GM21717 (cell line): Measurements from ENCODE around the gene GPR83.
"Not testable (repeated sequence)": the region's sequence is repeated elsewhere in the genome, so short reads cannot be mapped to it uniquely, and the experiment has no call there.

ENCODE experiments used
- ATAC-seq: cut with Tn5 transposase; IDR thresholded peaks from one replicate; pipeline ENCODE4 v1.9.1; 2021; ENCODE audit warnings: mild to moderate bottlenecking, moderate library complexity; ENCODE audit not compliant: unreplicated experiment

The GPR83 gene

DNA sequence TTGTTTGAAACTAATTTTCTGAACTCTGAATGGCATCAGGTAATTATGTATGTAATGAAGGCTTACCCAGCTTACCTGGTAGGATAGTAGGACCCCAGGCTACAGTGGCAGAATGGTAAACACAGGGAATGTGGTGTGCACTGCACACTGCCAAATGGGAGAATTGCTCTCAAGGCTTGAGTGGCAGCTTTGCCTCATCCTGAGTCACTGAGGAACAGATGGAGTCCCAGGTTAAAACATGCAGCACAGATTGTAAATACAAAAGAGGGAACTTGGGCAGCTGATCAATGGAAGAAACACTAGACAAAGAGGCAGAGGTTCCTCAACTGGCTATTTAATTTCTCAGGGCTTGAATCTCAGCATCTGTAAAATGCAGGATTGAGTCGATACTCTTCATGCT, 24.4 kb downstream of the GPR83 start:
- ATAC-seq, result no peak

DNA sequence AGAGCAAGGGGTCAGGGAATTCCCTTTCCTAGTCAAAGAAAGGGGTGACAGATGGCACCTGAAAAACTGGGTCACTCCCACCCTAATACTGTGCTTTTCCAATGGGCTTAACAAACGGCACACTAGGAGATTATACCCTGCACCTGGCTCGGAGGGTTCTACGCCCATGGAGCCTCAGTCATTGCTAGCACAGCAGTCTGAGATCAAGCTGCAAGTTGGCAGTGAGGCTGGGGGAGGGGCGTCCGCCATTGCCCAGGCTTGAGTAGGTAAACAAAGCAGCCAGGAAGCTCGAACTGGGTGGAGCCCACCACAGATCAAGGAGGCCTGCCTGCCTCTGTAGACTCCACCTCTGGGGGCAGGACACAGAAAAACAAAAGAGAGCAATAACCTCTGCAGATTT, 30.6 kb downstream of the GPR83 start:
- ATAC-seq, result not testable (repeated sequence)

DNA sequence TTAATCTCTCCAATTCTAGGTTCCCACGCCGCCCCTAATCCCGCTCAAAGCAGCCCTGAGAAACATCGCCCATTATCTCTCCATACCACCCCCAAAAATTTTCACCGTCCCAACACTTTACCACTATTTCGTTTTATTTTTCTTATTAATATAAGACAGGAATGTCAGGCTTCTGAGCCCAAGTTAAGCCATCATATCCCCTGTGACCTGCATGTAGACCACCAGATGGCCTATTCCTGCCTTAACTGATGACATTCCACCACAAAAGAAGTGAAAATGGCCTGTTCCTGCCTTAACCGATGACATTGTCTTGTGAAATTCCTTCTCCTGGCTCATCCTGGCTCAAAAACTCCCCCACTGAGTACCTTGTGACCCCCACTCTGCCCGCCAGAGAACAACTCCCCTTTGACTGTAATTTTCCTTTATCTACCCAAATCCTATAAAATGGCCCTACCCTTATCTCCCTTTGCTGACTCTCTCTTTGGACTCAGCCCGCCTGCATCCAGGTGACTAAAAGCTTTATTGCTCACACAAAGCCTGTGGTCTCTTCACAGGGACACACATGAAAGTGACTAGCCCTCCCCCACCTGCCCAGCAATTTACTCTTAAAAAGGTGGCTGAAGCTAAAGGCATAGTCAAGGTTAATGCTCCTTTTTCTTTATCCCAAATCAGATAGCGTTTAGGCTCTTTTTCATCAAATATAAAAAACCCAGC, 50.2 kb downstream of the GPR83 start:
- not testable (repeated sequence) for ATAC-seq

DNA sequence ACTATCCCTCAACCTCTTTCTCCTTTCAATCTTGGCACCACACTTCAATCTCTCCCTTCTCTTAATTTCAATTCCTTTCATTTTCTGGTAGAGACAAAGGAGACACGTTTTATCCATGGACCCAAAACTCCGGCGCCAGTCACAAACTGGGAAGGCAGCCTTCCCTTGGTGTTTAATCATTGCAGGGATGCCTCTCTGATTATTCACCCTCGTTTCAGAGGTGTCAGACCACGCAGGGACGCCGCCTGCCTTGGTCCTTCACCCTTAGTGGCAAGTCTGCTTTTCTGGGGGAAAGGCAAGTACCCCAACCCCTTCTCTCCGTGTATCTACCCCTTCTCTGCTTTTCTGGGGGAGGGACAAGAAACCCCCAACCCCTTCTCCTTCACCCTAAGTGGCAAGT, 54.9 kb downstream of the GPR83 start:
- ATAC-seq, result not testable (repeated sequence)

DNA sequence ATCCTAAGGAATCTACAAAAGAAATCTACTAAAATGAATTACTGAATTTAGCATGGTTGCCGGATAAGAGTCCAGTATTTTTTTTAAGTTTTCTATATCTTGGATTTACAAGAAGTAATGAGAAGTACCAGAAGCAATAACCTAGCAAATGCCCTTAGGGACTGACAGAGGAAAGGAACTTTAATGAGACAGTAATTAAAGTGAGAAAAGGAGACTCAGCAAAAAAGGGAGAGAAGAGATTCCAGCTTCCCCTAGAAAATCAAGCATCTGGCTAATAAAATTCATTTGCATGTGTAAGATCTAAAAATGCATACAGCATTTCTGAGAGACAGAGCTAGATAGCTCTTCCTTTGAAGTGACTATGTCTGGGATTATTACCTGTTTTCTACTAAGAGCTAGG, 57.7 kb downstream of the GPR83 start:
- ATAC-seq, result no peak

DNA sequence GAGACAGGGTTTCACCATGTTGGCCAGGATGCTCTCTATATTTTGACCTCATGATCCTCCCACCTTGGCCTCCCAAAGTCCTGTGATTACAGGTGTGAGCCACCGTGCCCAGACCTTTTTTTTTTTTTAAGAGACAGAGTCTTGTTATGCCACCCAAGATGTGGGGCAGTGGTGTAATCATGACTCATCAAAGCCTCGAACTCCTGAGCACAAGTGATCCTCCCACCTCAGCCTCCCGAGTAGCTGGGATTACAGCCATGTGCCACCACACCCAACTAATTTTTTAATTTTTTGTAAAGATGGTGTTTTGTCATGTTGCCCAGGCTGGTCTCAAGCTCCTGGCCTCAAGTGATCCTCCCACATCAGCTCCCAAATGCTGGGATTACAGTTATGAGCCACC, 59.0 kb downstream of the GPR83 start:
- ATAC-seq, result no peak

DNA sequence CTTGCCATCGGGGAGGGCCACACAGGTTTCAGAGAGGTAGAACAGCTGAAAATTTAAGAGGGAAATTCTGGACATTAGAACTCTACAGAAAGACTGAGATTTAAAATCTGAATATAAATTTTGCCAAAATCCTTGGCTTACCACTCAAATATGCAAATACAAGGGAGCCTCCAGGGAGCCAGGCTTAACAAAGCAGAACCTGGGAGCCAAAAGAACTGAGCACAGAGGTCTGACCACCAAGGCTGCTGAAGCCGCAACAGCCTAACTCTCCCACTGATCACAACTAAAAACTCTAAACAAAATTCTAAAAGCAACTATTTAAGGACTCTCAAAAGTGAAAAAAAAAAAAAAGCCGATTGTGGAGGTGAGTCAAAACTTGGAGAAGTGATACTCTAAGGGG, 62.6 kb downstream of the GPR83 start:
- ATAC-seq, result no peak

DNA sequence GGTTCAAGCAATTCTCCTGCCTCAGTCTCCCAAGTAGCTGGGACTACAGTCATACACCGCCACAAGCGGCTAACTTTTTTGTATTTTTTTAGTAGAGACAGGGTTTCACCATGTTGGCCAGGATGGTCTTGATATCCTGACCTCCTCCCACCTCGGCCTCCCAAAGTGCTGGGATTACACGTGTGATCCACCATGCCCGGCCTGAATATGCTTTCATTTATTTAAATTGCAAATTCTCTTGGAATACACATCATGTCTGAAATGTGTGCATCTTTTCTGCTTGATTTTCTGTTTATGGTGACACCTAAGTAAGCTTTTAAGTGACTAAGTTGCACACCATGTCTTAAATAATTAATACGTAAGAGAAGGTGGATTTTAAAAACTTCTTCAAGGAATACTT, 65.2 kb downstream of the GPR83 start:
- ATAC-seq, result no peak

DNA sequence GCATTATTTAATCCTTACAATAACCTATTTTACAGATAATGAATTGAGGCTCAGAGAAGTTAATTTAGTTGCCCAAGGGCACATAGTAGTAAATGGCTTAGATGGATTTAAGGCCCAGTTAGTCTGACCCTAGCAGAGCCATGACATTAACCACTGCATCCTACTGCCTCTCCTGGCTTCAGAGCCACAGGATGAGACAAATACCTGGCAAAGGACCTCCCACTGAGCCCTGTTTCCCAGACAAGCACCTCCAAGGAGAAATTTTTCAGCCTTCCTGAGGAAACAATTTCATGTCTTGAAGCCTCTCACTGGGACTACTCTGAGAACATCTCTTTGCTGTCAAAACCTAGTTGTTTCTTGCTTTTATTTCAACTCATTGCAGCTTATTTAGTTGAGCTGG, 68.4 kb downstream of the GPR83 start:
- ATAC-seq, result no peak

DNA sequence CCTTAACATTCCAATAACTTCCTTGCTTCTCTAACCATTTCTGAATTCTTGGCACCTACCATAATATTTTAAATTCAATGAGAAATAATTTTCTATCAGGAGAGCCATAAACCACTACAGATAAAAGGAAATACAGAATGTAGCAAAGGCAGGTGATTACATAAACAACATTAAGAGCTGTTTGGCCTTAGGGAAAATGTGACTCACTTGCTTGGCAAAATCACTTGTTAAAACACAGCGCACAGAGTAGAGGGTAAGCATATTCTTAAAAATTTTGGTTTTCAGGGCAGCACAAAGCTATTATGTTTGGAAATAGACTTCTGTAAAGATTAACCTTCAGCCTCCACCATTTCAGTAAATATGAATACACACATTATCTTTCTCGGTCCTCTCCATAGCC, 70.4 kb downstream of the GPR83 start:
- ATAC-seq, result no peak

DNA sequence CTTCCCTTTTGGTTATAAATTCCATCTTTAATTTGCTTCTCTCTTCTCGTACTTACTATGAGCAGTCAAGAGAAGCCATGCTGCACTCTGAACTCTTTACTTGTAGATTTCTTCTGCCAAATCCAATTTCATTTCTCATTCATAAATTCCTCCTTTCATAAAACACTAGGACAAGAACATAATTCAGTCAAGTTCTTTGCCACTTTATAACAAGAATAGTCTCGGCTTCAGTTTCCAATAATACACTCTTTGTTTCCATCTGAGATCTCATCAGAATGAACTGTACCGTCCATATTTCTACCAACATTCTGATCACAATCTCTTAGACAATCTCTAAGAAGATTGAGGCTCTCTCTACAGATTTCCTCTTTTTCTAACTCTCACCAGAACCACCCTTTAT, 71.7 kb downstream of the GPR83 start:
- ATAC-seq, result no peak

DNA sequence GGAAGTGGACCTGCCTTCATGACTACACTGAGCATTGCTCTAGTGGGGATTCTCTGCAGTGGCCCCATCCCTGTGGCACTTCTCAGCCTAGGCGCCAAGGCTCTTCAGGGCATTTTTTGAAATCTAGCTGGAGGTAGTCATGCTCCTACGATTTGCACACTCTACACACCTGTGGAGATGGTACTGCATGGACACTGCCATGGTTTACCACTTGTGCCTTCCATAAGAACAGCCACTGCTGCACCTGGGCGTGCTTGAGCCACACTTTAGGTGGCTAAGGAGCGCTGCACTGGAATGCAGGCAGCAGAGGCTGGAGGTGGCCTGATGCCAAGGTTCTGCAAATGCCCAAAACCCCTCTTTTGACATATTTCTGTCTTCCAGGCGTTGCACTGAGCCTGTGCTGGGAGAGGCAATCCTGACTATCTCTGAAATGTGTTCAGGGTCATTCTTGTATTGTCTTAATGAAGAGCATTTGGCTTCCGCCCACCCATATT, 72.6 kb downstream of the GPR83 start:
- ATAC-seq, result no peak
